NT2/D1 (cell line): ENCODE measurements around the gene PPP4R3B.
"Not testable (repeated sequence)": the region's sequence is repeated elsewhere in the genome, so short reads cannot be mapped to it uniquely, and the experiment has no call there.

Experiments used
- DNase-seq: peaks from one replicate; pipeline ENCODE4 v3.0.0-alpha.2; 2011; ENCODE audit warnings: low read depth, low spot score
- H3K27me3 ChIP-seq: 2 replicates; pipeline ENCODE4 v1.6.0; 2011; ENCODE audit warnings: mild to moderate bottlenecking; ENCODE audit not compliant: insufficient read length, insufficient read depth
- H3K36me3 ChIP-seq: 2 replicates; pipeline ENCODE4 v1.6.1; 2011; ENCODE audit warnings: mild to moderate bottlenecking, low read length, mixed read lengths; ENCODE audit not compliant: insufficient read depth, insufficient read length
- H3K4me1 ChIP-seq: 2 replicates; pipeline ENCODE4 v1.5.1; 2011; ENCODE audit not compliant: insufficient read depth, insufficient read length
- H3K4me3 ChIP-seq: 2 replicates; pipeline ENCODE4 v1.5.1; 2011; ENCODE audit warnings: low read depth; ENCODE audit not compliant: insufficient read length
- H3K9ac ChIP-seq: 2 replicates; pipeline ENCODE4 v1.6.0; 2011; ENCODE audit warnings: low read depth; ENCODE audit not compliant: insufficient read length
- H3K9me3 ChIP-seq: 2 replicates; pipeline ENCODE4 v1.5.1; 2011; ENCODE audit warnings: mild to moderate bottlenecking, low read length; ENCODE audit not compliant: insufficient read depth
- SUZ12 ChIP-seq: IDR thresholded peaks from 2 replicates; pipeline ENCODE4 v1.6.1; 2011; ENCODE audit not compliant: insufficient read length, insufficient read depth; ENCODE audit errors: extremely low read depth
- YY1 ChIP-seq: IDR thresholded peaks from 2 replicates; pipeline ENCODE4 v1.6.1; 2011; ENCODE audit not compliant: insufficient read length, insufficient read depth
- ZNF274 ChIP-seq: IDR thresholded peaks from 2 replicates; pipeline ENCODE4 v1.6.1; 2011; ENCODE audit warnings: mild to moderate bottlenecking, low read depth, low read length

Gene PPP4R3B

DNA sequence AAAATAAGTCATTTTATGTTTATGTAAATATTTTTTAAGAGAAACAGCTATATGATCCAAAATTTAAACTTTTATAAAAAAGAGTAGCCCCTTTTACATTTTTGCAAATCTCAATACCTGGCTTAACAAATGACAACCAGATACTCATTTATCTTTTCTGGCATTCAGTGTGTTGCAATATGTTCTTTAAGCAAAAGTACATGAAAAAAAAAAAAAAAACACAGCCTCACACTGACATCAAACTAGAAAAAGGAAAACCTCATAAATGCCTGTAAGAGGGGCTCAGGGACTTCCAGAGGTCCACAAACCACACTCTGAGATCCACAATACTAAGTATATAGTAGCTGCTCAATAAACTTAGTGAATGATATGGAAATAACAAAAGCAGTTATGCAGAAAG lies 21.9 kb downstream of the PPP4R3B start:
- no peak for DNase-seq
- no peaks in the 10 kb centered on the region for H3K9me3 ChIP-seq
- TF ChIP-seq ZNF274 (no peak), YY1 (no peak), SUZ12 (no peak)
- no peak overlapping the region for H3K9ac ChIP-seq
- H3K4me3 ChIP-seq: no peak overlapping the region
- H3K36me3 ChIP-seq: peaks cover 33% of the 10 kb centered on the region
- H3K27me3 ChIP-seq: no peaks in the 10 kb centered on the region
- H3K4me1 ChIP-seq: no peaks in the 10 kb centered on the region

- TF ChIP-seq YY1 (no peak), ZNF274 (no peak), SUZ12 (no peak)
- H3K9me3 ChIP-seq: no peaks in the 10 kb centered on the region
- peaks cover 23% of the 10 kb centered on the region for H3K36me3 ChIP-seq
- DNase-seq: no peak
- H3K27me3 ChIP-seq: no peaks in the 10 kb centered on the region
- no peak overlapping the region for H3K4me3 ChIP-seq
- no peak overlapping the region for H3K9ac ChIP-seq
- H3K4me1 ChIP-seq: no peaks in the 10 kb centered on the region
Observed at GRCh38 chr2:55592130-55592529, 25.3 kb downstream of the PPP4R3B start.

- H3K27me3 ChIP-seq: no peaks in the 10 kb centered on the region
- no peaks in the 10 kb centered on the region for H3K9me3 ChIP-seq
- no peak overlapping the region for H3K9ac ChIP-seq
- no peaks in the 10 kb centered on the region for H3K4me1 ChIP-seq
- H3K36me3 ChIP-seq: peaks cover 19% of the 10 kb centered on the region
- TF ChIP-seq ZNF274 (no peak), SUZ12 (no peak), YY1 (no peak)
- no peak for DNase-seq
- no peak overlapping the region for H3K4me3 ChIP-seq
Observed at GRCh38 chr2:55590810-55591440, 26.5 kb downstream of the PPP4R3B start.

DNA sequence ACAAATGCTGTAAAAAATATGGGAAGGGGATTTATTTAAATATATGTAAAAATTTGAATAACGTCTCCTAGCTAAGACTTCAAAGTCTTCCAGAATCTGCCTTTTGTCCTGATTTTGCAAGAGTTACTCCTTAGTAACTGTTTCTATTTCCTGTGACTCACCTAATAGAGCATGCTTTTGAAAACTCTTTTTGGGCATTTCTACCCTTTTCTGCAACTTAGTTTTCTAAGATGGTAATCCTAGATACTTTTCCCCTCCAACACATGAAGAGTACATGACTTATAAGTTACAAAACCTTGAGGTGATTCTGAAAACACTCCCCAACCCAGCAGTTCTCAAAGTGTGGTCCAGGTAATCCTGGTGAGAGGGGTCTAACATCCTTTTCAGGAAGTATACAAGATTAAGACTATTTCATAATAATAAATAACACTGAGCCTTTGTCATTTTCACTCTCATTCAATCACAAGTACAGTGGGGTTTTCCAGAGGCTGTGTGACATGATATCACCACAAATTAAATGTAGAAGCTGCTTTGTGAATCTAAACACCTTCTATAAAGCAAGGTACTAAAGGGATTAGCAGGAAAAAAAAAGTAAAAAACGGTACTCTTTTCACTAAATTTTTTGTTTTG lies 31.9 kb downstream of the PPP4R3B start:
- no peaks in the 10 kb centered on the region for H3K9me3 ChIP-seq
- H3K4me1 ChIP-seq: no peaks in the 10 kb centered on the region
- no peak overlapping the region for H3K9ac ChIP-seq
- TF ChIP-seq YY1: no peak
- no peak for TF ChIP-seq ZNF274
- no peak for TF ChIP-seq SUZ12
- no peaks in the 10 kb centered on the region for H3K27me3 ChIP-seq
- H3K36me3 ChIP-seq: peaks cover 32% of the 10 kb centered on the region
- no peak for DNase-seq
- no peak overlapping the region for H3K4me3 ChIP-seq

GRCh38 chr2:55581874-55582547 lies 35.4 kb downstream of the PPP4R3B start:
- Histone ChIP-seq H3K4me3 (no peak overlapping the region), H3K27me3 (no peaks in the 10 kb centered on the region), H3K36me3 (peaks cover 36% of the 10 kb centered on the region), H3K9me3 (no peaks in the 10 kb centered on the region), H3K9ac (no peak overlapping the region), H3K4me1 (no peaks in the 10 kb centered on the region)
- DNase-seq: no peak
- TF ChIP-seq YY1 (no peak), ZNF274 (no peak), SUZ12 (no peak)

DNA sequence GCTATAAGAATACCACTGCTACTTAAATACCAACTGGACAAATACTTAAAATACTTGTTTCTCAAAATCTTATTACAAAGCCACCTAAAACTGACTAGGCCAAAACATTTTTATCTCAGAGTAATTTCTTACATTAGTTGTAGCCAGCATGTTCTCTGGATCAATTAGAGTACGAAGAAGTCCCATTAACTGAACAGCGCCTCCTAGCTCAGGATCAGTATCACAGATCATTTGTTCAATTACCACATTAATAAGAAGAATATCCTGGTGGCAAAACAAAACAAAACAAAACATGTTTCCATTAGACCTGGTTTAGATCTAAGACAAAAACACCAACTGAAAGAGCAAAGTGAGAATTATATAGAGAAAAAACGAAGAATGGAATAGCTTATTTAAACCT lies 36.0 kb downstream of the PPP4R3B start:
- TF ChIP-seq ZNF274 (no peak), SUZ12 (no peak), YY1 (no peak)
- Histone ChIP-seq H3K4me3 (no peak overlapping the region), H3K4me1 (no peaks in the 10 kb centered on the region), H3K36me3 (peaks cover 39% of the 10 kb centered on the region), H3K9me3 (no peaks in the 10 kb centered on the region), H3K27me3 (no peaks in the 10 kb centered on the region), H3K9ac (no peak overlapping the region)
- peak; percentile 5 for DNase-seq

DNA sequence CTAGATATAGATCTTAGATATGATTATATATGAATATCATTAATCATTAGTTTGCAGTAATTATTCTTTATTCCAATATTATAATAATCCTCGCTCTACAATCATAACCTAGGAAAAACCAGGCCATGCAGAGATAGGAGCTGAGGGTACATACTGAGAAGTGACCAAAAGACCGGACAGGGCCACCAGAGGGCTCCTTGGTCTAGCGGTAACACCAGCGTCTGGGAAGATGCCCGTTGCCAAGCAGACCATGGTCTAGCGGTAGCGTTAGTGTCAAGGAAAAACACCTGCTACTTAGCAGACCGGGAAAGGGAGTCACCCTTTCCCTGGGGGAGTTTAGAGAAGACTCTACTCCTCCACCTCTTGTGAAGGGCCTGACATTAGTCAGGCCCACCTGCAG lies 48.4 kb downstream of the PPP4R3B start:
- not testable (repeated sequence) for H3K27me3 ChIP-seq, DNase-seq, H3K4me1 ChIP-seq, H3K9me3 ChIP-seq, H3K4me3 ChIP-seq, H3K9ac ChIP-seq
- H3K36me3 ChIP-seq: peaks cover 34% of the 10 kb centered on the region

GRCh38 chr2:55567298-55567697 lies 50.1 kb downstream of the PPP4R3B start:
- Histone ChIP-seq H3K4me3 (no peak overlapping the region), H3K9me3 (peaks cover 11% of the 10 kb centered on the region; the same call in 1 of the 2 replicates), H3K27me3 (no peaks in the 10 kb centered on the region), H3K36me3 (peaks cover 44% of the 10 kb centered on the region), H3K4me1 (no peaks in the 10 kb centered on the region), H3K9ac (no peak overlapping the region)
- no peak for TF ChIP-seq SUZ12
- no peak for TF ChIP-seq YY1
- no peak for TF ChIP-seq ZNF274
- DNase-seq: no peak
